ENCODE measurements around the gene KLK8. TPM values are rescaled to one million over a fixed set of nuclear protein-coding genes. Genes with fewer than 3 reads are reported as not detected.
"Not testable (repeated sequence)": the region's sequence is repeated elsewhere in the genome, so short reads cannot be mapped to it uniquely, and the experiment has no call there.

KLK8 gene
- total and polyA plus RNA-seq, 5 donors, result 0.07 TPM; not detected in 4

DNA sequence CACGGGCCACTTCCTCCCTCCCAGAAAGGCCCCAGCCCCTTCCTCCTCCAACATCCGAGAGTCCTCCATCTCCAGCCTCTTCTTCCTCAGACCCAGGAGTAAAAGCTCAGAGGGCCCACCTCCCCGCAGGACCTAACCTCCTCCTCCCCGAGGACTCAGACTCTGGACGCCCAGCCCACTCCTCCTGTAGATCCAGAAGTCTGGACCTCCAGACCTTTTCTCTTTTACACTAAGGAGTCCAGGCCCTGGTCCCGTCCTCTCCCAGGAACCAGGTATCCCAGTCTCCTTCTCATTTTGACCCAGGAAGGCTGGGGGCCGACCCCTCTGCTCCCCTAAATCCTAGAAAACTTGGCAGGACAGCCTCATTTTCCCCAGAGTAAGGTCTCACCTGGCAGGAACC lies 1.9 kb upstream of the KLK8 start:
- ATAC-seq (no peak), DNase-seq (no peak)
- intact Hi-C loops (cut with DNase I), result no loop called here
- Histone ChIP-seq H3K4me3 (ENCODE audit: low read length) (no peak overlapping the region), H3K9me3 (ENCODE audit: control insufficient read depth, low read length) (no peaks in the 10 kb centered on the region), H3K27me3 (ENCODE audit: control insufficient read depth, insufficient read depth) (no peaks in the 10 kb centered on the region), H3K4me1 (ENCODE audit: control insufficient read depth, insufficient read depth, low read length) (no peaks in the 10 kb centered on the region), H3K27ac (ENCODE audit: low read length) (no peak overlapping the region)
- 77% methylated on average over 7 of the region's 7 CpGs for WGBS

GRCh38 chr19:51002542-51003311 lies 1.3 kb upstream of the KLK8 start:
- H3K9me3 ChIP-seq (ENCODE audit: control insufficient read depth, low read length), result no peaks in the 10 kb centered on the region
- WGBS, result 67% methylated on average over 42 of the region's 42 CpGs
- no peak overlapping the region for H3K27ac ChIP-seq (ENCODE audit: low read length)
- peak in 1 of 2 donors; percentile 58 for ATAC-seq
- intact Hi-C loops (cut with DNase I), result no loop called here
- no peak overlapping the region for H3K4me3 ChIP-seq (ENCODE audit: low read length)
- H3K4me1 ChIP-seq (ENCODE audit: control insufficient read depth, insufficient read depth, low read length), result no peaks in the 10 kb centered on the region
- DNase-seq, result peak; percentile 28 to 61 (median 59)
- no peaks in the 10 kb centered on the region for H3K27me3 ChIP-seq (ENCODE audit: control insufficient read depth, insufficient read depth)

GRCh38 chr19:51002089-51002532 lies 707 bp upstream of the KLK8 start:
- Histone ChIP-seq H3K4me3 (ENCODE audit: low read length) (no peak overlapping the region), H3K27ac (ENCODE audit: low read length) (no peak overlapping the region), H3K27me3 (ENCODE audit: control insufficient read depth, insufficient read depth) (no peaks in the 10 kb centered on the region), H3K4me1 (ENCODE audit: control insufficient read depth, insufficient read depth, low read length) (no peaks in the 10 kb centered on the region), H3K9me3 (ENCODE audit: control insufficient read depth, low read length) (no peaks in the 10 kb centered on the region)
- intact Hi-C loops (cut with DNase I), result no loop called here
- WGBS, result 56% methylated on average over 12 of the region's 12 CpGs
- ATAC-seq (no peak), DNase-seq (no peak)

DNA sequence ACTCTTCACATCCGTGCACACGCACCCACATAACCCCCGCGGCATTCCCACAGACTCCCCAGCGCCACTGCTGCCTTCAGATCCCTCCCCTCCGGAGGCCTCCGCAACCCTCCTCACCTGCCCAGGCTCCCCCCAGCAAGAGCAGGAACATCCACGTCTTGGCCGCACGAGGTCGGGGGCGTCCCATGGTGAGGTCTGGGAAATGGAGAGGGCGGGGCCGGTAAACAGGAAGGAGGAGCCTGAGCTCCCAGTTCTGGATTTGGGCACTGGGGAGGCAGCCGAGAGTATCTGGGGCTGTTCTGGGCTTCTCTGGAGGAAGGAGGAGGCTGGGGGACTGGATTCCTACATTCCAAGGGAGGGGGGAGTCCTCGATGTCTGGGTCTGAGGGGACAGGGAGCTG lies 423 bp downstream of the KLK8 start:
- H3K9me3 ChIP-seq (ENCODE audit: control insufficient read depth, low read length), result no peaks in the 10 kb centered on the region
- H3K27ac ChIP-seq (ENCODE audit: low read length), result no peak overlapping the region
- intact Hi-C loops (cut with DNase I), result no loop called here
- ATAC-seq (no peak), DNase-seq (no peak)
- WGBS, result 37% methylated on average over 16 of the region's 16 CpGs
- no peaks in the 10 kb centered on the region for H3K27me3 ChIP-seq (ENCODE audit: control insufficient read depth, insufficient read depth)
- no peak overlapping the region for H3K4me3 ChIP-seq (ENCODE audit: low read length)
- H3K4me1 ChIP-seq (ENCODE audit: control insufficient read depth, insufficient read depth, low read length), result no peaks in the 10 kb centered on the region

- intact Hi-C loops (cut with DNase I), result no loop called here
- no peaks in the 10 kb centered on the region for H3K4me1 ChIP-seq (ENCODE audit: control insufficient read depth, insufficient read depth, low read length)
- no peak for DNase-seq
- H3K27me3 ChIP-seq (ENCODE audit: control insufficient read depth, insufficient read depth), result no peaks in the 10 kb centered on the region
- H3K4me3 ChIP-seq (ENCODE audit: low read length), result no peak overlapping the region
- H3K9me3 ChIP-seq (ENCODE audit: control insufficient read depth, low read length), result no peaks in the 10 kb centered on the region
- ATAC-seq, result no peak
- 83% methylated on average over 10 of the region's 10 CpGs for WGBS
- no peak overlapping the region for H3K27ac ChIP-seq (ENCODE audit: low read length)
These were observed 978 bp downstream of the KLK8 start for GRCh38 chr19:51000426-51000825.

GRCh38 chr19:50998686-50999085 lies 2.7 kb downstream of the KLK8 start:
- no peak for DNase-seq
- Histone ChIP-seq H3K9me3 (ENCODE audit: control insufficient read depth, low read length) (no peaks in the 10 kb centered on the region), H3K27ac (ENCODE audit: low read length) (no peak overlapping the region), H3K4me3 (ENCODE audit: low read length) (no peak overlapping the region), H3K27me3 (ENCODE audit: control insufficient read depth, insufficient read depth) (no peaks in the 10 kb centered on the region), H3K4me1 (ENCODE audit: control insufficient read depth, insufficient read depth, low read length) (no peaks in the 10 kb centered on the region)
- WGBS, result 75% methylated on average over 4 of the region's 4 CpGs
- ATAC-seq, result no peak
- intact Hi-C loops (cut with DNase I), result no loop called here

DNA sequence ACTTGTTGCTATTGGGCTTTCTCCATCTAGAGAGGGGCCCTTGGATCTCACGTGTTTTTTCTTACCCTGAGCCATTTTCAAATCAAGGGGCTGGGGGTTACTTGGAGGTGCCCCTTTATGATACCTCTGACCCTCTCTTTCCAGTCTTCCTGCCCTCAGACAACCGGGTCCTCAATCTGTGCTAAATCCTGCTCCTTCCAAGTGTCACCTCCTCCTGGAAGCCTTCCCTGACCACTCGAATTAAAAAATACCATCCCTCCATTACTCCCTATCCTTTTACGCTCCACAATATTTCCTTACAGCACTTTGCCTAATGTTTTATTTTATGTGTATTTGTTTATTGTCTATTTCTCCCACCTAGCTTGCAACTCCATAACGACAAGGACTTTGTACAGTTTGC lies 3.3 kb downstream of the KLK8 start:
- 65% methylated on average over 5 of the region's 5 CpGs for WGBS
- Histone ChIP-seq H3K9me3 (ENCODE audit: control insufficient read depth, low read length) (no peaks in the 10 kb centered on the region), H3K4me3 (ENCODE audit: low read length) (no peak overlapping the region), H3K27me3 (ENCODE audit: control insufficient read depth, insufficient read depth) (no peaks in the 10 kb centered on the region), H3K27ac (ENCODE audit: low read length) (no peak overlapping the region), H3K4me1 (ENCODE audit: control insufficient read depth, insufficient read depth, low read length) (no peaks in the 10 kb centered on the region)
- no peak for ATAC-seq
- intact Hi-C loops (cut with DNase I), result no loop called here
- DNase-seq, result no peak

- Histone ChIP-seq H3K4me3 (ENCODE audit: low read length) (no peak overlapping the region), H3K27ac (ENCODE audit: low read length) (no peak overlapping the region), H3K4me1 (ENCODE audit: control insufficient read depth, insufficient read depth, low read length) (no peaks in the 10 kb centered on the region), H3K27me3 (ENCODE audit: control insufficient read depth, insufficient read depth) (no peaks in the 10 kb centered on the region), H3K9me3 (ENCODE audit: control insufficient read depth, low read length) (no peaks in the 10 kb centered on the region)
- no peak for ATAC-seq
- 74% methylated on average over 2 of the region's 2 CpGs for WGBS
- intact Hi-C loops (cut with DNase I), result no loop called here
- no peak for DNase-seq
These were observed 7.3 kb downstream of the KLK8 start for GRCh38 chr19:50994129-50994528.

DNA sequence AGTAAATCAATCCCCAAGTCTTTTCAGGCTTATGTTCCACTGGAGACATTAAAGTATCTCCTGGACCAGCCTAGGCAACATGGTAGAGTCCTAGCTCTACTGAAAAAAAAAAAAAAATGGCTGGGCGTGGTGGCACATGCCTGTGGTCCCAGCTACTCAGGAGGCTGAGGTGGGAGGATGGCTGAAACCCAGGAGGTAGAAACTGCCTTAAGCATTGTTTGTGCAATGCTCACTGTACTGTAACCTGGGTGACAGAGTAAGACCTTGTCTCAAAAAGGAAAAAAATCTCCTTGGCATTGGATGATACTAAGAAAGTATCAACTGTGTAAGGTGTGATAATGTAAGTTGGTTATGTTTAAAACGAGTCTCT lies 8.8 kb downstream of the KLK8 start:
- Histone ChIP-seq H3K27me3 (ENCODE audit: control insufficient read depth, insufficient read depth) (no peaks in the 10 kb centered on the region), H3K27ac (ENCODE audit: low read length) (no peak overlapping the region), H3K4me3 (ENCODE audit: low read length) (no peak overlapping the region), H3K4me1 (ENCODE audit: control insufficient read depth, insufficient read depth, low read length) (no peaks in the 10 kb centered on the region), H3K9me3 (ENCODE audit: control insufficient read depth, low read length) (no peaks in the 10 kb centered on the region)
- intact Hi-C loops (cut with DNase I), result no loop called here
- no peak for ATAC-seq
- WGBS, result 72% methylated on average over 2 of the region's 2 CpGs
- no peak for DNase-seq

DNA sequence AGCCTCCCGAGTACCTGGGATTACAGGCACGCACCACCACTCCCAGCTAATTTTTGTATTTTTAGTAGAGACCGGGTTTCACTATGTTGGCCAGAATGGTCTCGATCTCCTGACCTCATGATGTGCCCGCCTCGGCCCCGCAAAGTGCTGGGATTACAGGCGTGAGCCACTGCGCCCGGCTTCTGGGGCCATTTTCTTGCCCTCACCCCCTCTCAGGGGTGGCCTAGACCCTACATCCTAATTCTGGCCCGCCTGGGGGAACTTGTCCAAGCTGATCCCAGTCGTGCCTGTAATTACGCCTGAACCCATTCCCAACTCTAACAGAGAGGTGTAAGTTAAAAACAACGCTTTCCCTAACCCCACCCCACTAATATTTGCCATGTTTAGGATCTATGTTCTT lies 17.0 kb downstream of the KLK8 start:
- H3K4me1 ChIP-seq (ENCODE audit: control insufficient read depth, insufficient read depth, low read length); intact Hi-C loops (cut with DNase I); H3K27ac ChIP-seq (ENCODE audit: low read length); H3K27me3 ChIP-seq (ENCODE audit: control insufficient read depth, insufficient read depth); H3K9me3 ChIP-seq (ENCODE audit: control insufficient read depth, low read length); ATAC-seq; DNase-seq; H3K4me3 ChIP-seq (ENCODE audit: low read length): not testable (repeated sequence)
- 82% methylated on average over 14 of the region's 14 CpGs for WGBS

DNA sequence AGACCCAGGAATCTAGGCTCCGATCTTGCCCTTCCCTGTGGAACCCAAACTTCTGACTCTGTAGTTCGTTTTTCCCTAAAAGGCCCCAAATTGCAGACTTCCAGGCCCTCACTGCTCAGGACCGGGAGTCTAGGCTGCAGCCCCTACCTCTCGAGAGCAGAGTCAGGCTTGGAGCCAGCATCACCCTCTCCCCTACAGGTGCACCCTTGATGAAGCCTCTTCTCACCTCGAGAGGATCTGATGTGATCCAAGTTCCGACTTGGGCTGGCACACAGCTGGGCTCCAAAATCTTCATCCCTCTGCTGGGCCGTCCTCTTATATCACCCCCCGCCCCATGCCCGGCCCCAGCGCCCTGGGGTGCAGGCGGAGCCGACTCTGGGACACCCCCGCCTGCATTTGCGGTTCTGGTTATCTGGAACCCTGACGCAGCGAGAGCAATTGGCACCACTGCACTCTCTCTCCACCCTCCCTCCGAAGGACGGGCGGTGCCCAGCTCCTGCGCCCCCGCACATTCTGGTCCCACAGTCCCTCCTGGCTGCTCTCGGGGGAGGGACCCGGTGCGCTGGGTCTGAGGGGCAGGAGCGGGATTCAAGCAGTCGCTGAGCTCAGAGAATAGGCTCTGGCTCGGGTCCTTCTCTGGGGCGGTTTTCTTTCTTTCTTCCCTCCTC lies 17.6 kb downstream of the KLK8 start, which contains the start of gene KLK7:
KLK7 (minus strand) TSS at position 293 of the 668 bp plus-strand sequence. CDS start 1,518 bp downstream, outside the sequence.
- 20% methylated on average over 28 of the region's 28 CpGs for WGBS
- no peak for ATAC-seq
- DNase-seq, result no peak
- intact Hi-C loops (cut with DNase I), result no loop called here
- Histone ChIP-seq H3K4me3 (ENCODE audit: low read length) (no peak within 1 kb of the TSS), H3K4me1 (ENCODE audit: control insufficient read depth, insufficient read depth, low read length) (no peaks in the 10 kb centered on the region), H3K9me3 (ENCODE audit: control insufficient read depth, low read length) (no peaks in the 10 kb centered on the region), H3K27me3 (ENCODE audit: control insufficient read depth, insufficient read depth) (peaks cover 2% of the 10 kb centered on the region), H3K27ac (ENCODE audit: low read length) (no peak within 1 kb of the TSS)

Data from right cardiac atrium (tissue), 5 donors.